ENCODE measurements around the gene WLS. TPM values are rescaled to one million over a fixed set of nuclear protein-coding genes. Genes with fewer than 3 reads are reported as not detected.

WLS gene
- total RNA-seq, 1 donor from 2014 or later: 55.0 TPM

DNA sequence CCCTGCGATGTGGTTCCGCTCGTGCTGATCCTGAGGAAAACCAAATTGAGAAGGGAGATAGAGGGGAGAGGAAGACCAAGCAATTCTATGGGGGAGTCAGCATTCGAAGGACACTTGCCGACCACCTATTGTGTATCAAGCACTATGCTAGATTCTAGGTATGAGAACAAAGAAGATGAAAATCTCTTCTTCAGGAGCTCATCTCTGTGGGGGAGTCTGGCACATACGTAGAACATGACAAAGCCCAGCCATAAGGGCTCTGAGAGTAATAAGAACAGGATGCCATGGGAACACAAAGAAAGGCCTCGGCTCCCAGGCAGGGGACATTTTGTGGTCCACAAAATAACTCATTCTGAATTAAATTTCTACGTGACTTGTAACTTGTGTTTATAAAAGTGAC, 83.7 kb downstream of the WLS start:
- peaks cover 2% of the 10 kb centered on the region for H3K36me3 ChIP-seq (ENCODE audit: control insufficient read depth, insufficient read depth, low read length)
- TF ChIP-seq, protein P1, sequence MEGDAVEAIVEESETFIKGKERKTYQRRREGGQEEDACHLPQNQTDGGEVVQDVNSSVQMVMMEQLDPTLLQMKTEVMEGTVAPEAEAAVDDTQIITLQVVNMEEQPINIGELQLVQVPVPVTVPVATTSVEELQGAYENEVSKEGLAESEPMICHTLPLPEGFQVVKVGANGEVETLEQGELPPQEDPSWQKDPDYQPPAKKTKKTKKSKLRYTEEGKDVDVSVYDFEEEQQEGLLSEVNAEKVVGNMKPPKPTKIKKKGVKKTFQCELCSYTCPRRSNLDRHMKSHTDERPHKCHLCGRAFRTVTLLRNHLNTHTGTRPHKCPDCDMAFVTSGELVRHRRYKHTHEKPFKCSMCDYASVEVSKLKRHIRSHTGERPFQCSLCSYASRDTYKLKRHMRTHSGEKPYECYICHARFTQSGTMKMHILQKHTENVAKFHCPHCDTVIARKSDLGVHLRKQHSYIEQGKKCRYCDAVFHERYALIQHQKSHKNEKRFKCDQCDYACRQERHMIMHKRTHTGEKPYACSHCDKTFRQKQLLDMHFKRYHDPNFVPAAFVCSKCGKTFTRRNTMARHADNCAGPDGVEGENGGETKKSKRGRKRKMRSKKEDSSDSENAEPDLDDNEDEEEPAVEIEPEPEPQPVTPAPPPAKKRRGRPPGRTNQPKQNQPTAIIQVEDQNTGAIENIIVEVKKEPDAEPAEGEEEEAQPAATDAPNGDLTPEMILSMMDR (IDR thresholded peaks at IDR 0.05; ENCODE audit: insufficient read depth, low read length, poor library complexity, severe bottlenecking): no peak
- H3K4me3 ChIP-seq (ENCODE audit: low read depth, low read length): no peak overlapping the region
- no peak for DNase-seq (ENCODE audit: low read depth)
- no peaks in the 10 kb centered on the region for H3K27me3 ChIP-seq (ENCODE audit: control insufficient read depth, insufficient read depth, low read length)

DNA sequence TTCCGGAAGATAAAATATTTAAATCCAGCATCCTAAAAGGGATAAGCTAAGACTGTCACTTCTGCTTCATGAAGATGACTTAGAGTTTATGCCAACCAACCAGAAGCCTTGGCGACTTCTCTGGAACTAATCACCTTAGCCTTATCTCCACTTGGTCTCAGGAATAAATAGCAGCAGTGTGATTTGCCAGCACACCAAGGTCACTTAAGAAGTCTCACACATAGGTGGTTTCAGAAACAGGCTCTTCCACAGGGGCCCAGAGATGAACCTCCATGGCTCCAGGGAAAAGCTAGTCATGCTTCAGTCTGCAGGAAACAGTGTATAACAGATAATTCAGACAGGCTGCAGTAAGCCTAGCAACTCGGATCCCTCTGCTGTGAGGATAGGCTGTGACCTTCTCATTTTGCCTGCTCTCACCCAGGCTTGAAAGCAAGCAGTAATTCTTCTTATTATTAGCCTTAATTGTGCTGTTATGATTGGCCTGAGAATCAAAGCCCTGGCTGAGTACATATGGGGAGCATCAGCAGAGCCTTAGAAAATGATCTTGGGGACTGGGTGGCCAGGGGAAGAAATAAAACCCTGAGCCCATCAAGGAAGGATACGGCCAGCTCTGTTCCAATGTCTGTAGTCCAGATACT, 84.7 kb downstream of the WLS start:
- no peak for DNase-seq (ENCODE audit: low read depth)
- TF ChIP-seq, protein P1 (IDR thresholded peaks at IDR 0.05; ENCODE audit: insufficient read depth, low read length, poor library complexity, severe bottlenecking): no peak
- Histone ChIP-seq H3K4me3 (ENCODE audit: low read depth, low read length) (no peak overlapping the region), H3K36me3 (ENCODE audit: control insufficient read depth, insufficient read depth, low read length) (peaks cover 2% of the 10 kb centered on the region), H3K27me3 (ENCODE audit: control insufficient read depth, insufficient read depth, low read length) (no peaks in the 10 kb centered on the region)

- TF ChIP-seq, protein P1 (IDR thresholded peaks at IDR 0.05; ENCODE audit: insufficient read depth, low read length, poor library complexity, severe bottlenecking): no peak
- peaks cover 2% of the 10 kb centered on the region for H3K36me3 ChIP-seq (ENCODE audit: control insufficient read depth, insufficient read depth, low read length)
- no peak overlapping the region for H3K4me3 ChIP-seq (ENCODE audit: low read depth, low read length)
- H3K27me3 ChIP-seq (ENCODE audit: control insufficient read depth, insufficient read depth, low read length): no peaks in the 10 kb centered on the region
- DNase-seq (ENCODE audit: low read depth): no peak
These were observed 86.8 kb downstream of the WLS start for GRCh38 chr1:68145418-68146126.

GRCh38 chr1:68144856-68145255, 87.5 kb downstream of the WLS start:
- Histone ChIP-seq H3K36me3 (ENCODE audit: control insufficient read depth, insufficient read depth, low read length) (peaks cover 2% of the 10 kb centered on the region), H3K4me3 (ENCODE audit: low read depth, low read length) (no peak overlapping the region), H3K27me3 (ENCODE audit: control insufficient read depth, insufficient read depth, low read length) (no peaks in the 10 kb centered on the region)
- TF ChIP-seq, protein P1 (IDR thresholded peaks at IDR 0.05; ENCODE audit: insufficient read depth, low read length, poor library complexity, severe bottlenecking): no peak
- DNase-seq (ENCODE audit: low read depth): no peak

DNA sequence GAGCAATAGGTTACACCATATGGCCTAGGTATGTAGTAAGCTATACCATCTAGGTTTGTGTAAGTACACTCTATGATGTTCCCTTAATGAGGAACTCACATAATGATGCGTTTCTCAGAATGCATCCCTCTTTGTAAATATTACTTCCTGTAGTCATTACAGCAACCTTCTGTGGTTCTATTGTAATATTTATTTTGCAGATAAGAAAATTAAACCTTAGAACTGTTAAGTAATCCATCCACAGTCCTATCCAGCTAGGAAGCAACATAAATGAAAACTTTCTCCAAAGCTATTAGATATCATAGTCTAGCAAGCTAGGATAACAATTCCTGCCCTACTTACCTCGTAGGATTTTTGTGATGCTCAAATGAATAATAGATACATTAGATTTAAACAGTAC, 88.7 kb downstream of the WLS start:
- TF ChIP-seq, protein P1 (IDR thresholded peaks at IDR 0.05; ENCODE audit: insufficient read depth, low read length, poor library complexity, severe bottlenecking): no peak
- H3K36me3 ChIP-seq (ENCODE audit: control insufficient read depth, insufficient read depth, low read length): no peaks in the 10 kb centered on the region
- H3K4me3 ChIP-seq (ENCODE audit: low read depth, low read length): no peak overlapping the region
- no peaks in the 10 kb centered on the region for H3K27me3 ChIP-seq (ENCODE audit: control insufficient read depth, insufficient read depth, low read length)
- DNase-seq (ENCODE audit: low read depth): no peak
